NCI-H748 (cell line): ENCODE measurements around the gene TPSD1.
"Not testable (repeated sequence)": the region's sequence is repeated elsewhere in the genome, so short reads cannot be mapped to it uniquely, and the experiment has no call there.

ENCODE experiments used
- DNase-seq: peaks from one replicate; lab custom pipeline; 2025; ENCODE audit not compliant: unreplicated experiment; lab: John Stamatoyannopoulos, UW

TPSD1 gene

GRCh38 chr16:1279945-1280589 is 24.2 kb downstream of the TPSD1 start:
- no peak for DNase-seq

DNA sequence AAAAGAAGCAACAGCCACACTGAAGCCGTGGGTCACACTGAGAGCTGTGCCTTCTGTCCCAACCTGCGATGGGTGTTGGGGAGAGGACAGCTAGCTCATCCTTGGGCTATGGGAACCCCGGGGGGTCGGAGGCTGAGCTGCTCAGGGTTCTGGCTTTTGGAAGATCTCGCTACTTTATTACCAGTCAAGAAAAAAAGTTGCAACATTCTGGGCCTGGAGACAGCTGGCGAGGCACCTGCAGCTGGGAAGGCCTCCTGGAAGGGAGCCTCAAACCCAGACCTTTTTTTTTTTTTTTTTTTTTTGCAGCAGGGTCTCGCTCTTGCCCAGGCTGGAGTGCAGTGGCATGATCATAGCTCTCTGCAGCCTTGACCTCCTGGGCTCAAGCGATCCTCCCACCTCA is 24.9 kb downstream of the TPSD1 start:
- DNase-seq, result no peak

DNA sequence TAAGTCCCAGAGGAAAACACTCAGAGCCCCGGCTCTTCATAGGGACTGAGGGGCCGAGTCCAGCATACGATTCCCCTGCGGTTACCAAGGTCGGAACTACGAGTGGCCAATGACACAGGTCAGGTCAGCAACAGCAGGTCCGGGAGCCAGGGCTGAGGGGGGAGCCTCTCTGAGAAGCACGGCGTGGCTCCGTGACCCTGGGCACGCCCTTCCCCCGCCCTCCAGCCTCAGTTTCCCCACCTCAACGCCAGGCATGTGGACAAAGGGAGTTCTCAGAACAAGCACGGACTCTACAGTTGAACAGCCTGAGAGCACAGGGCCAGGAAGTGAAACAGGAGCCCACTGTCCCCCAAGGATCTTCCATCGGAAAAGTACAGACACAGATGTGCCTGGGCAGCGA is 25.6 kb downstream of the TPSD1 start:
- no peak for DNase-seq

DNA sequence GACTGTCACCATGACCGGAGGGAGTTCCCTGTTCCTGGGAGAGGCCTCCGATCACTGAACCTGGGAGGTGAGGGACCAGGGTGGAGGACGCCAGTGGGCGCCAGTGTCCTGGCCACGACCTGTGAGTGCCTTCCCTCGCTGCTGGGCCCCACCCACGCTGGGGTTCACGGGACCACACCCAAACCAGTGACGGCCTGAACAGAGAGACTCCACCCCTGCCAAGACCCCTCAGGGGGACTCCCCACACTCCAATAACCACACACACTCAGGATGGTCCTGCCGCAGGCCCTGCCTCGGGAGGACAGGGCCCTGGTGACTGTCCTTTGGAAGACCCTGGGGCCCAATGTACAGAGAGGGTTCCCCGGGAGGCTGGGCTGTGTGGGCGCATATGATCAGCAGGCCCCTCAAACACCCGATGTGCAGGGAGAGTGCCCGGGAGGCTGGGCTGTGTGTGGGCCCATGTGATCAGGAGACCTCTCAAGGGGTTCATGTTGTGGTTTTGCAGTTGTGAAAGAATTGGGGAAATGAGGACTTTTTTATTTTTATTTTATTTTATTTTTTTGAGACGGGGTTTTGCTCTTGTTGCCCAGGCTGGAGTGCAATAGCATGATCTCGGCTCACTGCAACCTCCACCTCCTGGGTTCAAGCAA is 26.6 kb downstream of the TPSD1 start:
- DNase-seq, result no peak

DNA sequence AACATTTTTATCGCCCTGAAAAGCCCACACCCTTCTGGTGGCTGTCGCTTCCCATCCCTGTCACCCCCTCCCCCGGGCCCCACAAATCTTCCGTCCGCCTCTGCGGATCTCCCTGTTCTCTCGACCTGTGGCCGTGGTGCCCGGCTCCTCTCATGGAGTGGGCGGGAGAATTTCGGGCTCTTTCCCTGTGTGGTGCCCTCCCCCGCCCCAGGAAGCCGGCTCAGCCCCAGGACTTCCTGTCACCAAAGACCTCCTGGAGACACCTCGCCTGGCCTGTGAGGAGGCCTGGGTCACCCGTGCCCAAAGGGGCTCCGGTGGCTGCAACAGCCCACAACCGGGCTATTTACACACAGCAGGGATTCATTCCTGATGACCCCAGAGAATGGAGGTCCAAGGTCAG is 27.4 kb downstream of the TPSD1 start:
- no peak for DNase-seq

DNA sequence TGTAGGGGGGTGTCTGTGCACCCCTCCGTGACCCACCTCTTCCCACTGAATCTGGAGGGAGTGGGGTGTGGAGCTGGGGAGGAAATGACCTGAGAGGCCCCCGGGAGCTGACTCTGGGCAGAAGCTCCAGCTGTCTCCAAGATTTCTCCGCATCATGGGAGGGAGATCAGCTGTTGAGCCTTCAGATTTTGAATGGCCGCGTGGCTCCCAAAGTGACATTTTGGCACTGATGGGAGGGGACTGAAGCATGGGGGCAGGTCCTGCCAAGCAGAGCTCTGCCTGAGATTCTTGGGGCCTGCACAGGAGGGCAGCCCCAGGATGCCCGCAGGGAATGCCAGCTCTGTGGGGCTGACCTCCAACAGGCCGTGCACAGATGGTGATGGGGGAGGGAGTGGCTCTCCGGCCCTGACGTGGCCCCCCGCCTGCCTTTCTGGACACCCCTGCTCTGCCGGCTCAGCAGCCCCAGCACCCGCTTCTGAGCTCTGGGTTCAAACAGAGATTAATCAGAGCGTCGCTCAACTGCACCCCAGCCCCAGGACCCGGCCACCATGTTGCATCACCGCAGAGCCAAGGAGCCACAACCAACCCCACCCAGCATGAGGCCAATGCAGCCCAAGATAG is 28.2 kb downstream of the TPSD1 start:
- DNase-seq, result no peak

GRCh38 chr16:1285669-1286512 is 30.0 kb downstream of the TPSD1 start:
- no peak for DNase-seq

GRCh38 chr16:1286513-1287094 is 30.7 kb downstream of the TPSD1 start:
- DNase-seq, result no peak

GRCh38 chr16:1287982-1288670 is 32.3 kb downstream of the TPSD1 start:
- no peak for DNase-seq

DNA sequence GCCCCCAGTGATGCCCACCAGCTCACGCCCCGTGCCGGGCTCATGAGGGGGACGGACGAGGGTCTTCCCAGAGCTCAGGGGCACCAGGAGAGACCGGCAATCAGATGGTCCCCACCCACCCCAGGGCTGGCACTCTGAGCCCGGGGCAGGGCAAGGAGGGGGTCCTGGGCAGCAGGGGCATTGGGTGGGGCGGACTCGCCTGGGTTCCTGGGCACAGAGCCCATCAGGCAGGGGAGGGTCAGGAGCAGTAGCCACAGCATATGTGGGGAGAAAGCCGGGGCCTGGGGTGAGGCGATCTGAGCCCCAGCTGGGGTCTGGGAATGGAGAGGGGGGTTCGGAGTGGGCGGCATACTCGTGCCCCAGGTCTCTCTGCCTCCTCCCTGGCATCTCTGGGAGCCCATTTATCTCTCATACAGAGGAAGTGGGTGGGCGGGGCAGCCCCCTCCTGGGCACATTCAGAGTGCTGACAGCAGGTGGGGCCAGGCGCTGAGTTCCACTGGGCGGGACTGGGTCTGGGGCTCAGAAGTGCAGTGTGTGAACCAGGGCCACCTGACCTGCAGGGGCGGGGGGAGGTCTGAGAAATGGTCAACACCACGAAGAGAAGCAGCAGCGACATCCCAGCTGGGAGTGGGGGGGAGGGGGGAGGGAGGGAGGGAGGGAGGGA is 33.1 kb downstream of the TPSD1 start:
- peak; percentile 55 for DNase-seq

DNA sequence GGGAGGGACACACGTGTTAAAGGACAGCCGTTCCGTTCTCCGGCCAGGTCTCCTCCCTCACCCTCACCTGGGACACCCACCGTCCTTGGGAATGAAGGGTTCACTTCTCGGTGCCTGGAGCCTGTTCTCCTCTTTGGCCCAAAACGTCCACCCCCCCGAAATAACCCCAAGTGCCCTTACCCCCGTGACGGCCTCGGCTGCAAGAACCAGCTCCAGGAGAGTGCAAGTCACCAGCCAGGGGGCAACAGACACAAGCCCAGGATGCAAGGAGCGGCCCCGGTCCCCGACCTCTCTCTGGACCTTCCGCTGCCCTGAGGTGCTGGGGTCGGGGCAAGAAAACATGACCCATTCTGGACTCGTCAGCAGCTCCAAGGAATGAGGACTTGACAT is 33.6 kb downstream of the TPSD1 start:
- DNase-seq, result no peak

DNA sequence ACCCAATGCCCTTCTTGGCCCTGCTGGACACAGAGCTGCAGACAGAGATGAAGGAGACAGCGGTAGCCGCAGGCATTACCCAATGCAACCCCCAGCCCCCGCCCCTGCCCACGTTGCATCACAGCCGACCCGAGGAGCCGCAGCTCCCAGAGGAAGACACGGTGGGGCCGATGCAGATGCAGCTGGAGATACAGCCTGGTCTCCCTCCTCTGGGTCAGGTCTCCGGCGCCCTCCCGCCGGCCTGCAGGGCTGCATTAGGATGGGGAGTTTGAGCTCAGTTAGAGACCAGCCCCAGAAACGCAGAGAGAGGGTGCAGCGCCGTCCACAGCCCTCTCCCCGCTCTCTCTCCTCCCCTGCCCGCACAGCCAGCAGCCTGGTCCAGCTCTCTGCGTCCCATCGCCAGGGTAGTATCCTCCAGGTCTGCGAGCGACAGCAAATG is 34.2 kb downstream of the TPSD1 start:
- DNase-seq, result no peak

GRCh38 chr16:1290860-1291575 is 35.1 kb downstream of the TPSD1 start:
- DNase-seq, result peak; percentile 69

DNA sequence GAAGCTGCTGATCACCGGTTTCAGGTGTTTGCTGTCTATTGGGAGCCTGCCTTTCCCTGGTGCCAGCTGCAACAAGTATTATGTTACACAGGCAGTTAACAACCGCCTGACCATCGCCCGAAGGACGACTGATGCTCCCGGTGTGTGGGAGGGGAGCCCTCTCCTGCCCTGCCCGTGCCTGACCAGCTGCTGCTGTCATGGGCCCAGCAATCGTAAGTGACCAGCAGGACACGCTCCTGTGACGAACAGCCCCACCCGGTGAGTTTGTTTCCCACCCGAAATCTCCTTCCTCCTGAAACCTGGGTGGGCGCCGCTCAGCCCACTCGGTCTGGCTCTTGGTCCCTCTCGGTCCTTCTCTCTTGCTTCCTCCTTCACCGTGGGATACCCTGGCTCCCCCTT is 35.7 kb downstream of the TPSD1 start:
- peak; percentile 85 for DNase-seq

GRCh38 chr16:1292208-1292607 is 36.3 kb downstream of the TPSD1 start:
- not testable (repeated sequence) for DNase-seq

- DNase-seq, result not testable (repeated sequence)
Observed at GRCh38 chr16:1292808-1293207, 36.9 kb downstream of the TPSD1 start.

DNA sequence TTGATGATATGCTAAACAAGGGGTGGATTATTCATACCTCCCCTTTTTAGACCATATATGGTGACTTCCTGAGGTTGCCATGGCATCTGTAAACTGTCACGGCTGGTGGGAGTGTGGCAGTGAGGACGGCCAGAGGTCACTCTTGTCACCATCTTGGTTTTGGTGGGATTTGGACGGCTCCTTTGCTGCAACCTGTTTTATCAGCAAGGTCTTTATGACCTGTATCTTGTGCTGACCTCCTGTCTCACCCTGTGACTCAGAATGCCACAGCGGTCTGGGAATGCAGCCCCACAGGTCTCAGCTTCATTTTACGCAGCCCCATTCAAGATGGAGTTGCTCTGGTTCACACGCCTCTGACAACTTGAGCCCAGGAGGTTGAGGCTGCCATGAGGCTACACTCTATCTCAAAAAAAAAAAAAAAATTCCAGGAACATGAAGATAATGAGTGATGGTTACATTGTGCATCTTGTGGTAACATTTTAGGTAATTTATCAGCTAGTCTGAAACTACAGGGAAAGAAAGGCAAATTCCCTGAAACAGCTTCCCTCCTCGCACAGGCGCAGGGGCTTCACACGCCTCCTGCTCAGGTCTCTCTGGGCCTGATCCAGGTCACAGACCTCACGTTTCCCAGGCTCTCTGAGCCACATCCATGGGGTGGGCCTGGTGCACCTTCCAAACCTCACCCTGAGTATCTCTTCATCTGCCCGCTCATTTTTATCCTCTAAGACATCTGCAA is 38.2 kb downstream of the TPSD1 start:
- no peak for DNase-seq

DNA sequence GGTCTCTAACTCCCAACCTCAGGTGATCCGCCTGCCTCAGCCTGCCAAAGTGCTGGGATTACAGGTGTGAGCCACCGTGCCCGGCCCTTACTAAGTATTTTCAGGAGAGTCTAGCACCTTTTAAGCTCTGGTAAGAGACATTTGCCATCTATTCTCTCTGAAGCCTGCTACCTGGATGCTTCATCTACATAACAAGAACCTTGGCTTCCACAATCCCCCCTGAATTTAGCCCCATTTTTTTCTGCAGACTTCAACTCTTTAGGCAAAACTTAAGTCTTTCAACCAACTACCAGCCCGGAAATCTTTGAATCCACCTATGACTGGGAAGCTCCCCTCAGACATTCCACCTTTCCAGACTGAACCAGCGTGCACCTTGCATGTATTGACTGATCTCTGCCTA is 39.6 kb downstream of the TPSD1 start:
- DNase-seq, result no peak

GRCh38 chr16:1296688-1297017 is 40.8 kb downstream of the TPSD1 start:
- DNase-seq, result not testable (repeated sequence)
